Measurements from ENCODE around the gene DNAJC21.
"Not testable (repeated sequence)": the region's sequence is repeated elsewhere in the genome, so short reads cannot be mapped to it uniquely, and the experiment has no call there.

Gene DNAJC21

DNA sequence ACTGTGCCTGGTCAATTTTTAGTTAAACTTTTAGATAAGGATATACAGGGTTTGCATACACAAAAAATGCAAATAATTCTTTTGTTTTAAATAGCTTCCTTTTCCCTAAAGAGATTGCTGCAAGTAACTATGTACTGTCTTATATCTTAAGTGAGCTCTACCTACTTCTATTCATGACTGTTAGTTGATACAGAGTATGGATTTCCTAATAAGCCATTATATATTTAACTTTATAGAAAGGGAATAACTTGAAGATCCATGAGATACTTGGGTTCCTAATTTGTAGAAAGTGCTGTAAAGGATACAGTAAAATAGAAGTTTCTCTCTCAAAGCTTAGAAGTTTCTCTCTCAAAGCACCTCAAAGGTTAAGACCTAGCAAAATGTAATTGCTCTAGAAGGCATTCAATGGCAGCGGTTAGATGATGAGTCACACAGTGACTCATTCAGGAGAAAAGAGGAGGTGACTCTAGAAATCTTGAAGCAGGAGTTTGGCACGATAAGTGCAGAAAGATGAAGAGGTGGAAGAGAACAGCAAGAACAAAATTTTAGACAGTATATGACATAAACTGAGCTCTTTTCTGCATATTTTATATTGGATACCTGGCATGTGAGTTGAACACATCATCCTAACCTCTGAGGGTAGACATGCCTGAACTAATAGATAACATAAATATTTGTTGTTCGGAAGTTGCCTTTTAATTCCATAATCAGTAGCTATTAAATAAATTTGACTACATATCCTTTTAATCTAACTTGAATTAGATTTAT, 5.5 kb upstream of the DNAJC21 start:
- peak in 1 of 2 experiments; percentile 52 for DNase-seq

DNA sequence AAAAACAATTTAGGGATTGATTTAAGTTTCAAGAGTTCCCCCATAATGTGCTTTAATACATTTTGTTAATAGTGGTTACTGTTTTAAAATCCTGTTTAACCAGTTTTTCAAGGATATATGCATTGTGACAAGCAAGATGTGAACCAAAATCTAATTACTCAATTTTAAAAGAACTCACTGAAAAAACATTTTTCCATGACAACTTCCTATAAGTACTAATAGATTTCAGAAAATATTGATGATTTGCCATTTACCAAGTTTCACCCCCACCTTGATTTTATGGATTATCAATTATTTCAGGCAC, 4.9 kb upstream of the DNAJC21 start:
- no peak for DNase-seq

DNA sequence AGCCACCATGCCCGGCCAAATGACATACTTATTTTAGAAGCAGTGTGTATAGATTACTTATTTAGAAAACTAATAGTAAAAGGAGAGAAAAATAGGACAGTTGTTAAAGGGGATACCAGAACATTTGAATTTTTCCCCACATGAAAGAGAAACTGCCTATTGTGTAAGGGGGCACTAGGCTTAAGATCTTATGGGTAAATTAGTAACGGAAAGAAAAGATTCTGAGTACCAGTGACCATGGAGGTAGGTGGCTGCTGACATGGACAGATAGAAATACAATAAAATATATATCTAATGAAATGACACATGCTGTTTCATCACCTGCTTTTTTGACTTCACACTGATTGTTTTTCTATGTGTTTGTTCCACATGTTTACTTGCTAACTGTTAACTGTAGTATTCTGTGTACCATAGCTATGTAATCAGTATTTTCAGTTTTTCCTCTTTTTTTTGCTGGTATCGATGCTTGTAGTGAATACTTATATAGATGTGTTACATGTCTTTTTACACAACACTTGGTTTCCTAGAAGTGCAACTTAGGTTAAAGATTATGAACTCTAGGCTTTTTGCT, 3.0 kb upstream of the DNAJC21 start:
- no peak for DNase-seq

DNA sequence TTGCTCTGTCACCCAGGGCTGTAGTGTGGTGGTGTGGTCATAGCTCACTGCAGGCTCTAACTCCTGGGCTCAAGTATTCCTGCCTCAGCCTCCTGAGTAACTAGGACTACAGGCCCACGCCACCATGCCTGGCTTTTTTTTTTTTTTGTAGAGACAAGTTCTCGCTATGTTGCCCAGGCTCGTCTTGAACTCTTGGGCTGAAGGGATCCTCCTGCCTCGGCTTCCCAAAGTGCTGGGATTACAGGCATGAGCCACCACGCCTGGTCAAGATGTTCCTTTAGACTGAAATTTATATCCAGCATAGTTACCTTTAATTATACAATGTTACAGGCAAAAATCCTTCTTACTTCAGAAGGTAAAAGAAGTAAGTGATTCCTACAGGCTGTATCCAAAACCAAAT, 1.6 kb upstream of the DNAJC21 start:
- DNase-seq = no peak

DNA sequence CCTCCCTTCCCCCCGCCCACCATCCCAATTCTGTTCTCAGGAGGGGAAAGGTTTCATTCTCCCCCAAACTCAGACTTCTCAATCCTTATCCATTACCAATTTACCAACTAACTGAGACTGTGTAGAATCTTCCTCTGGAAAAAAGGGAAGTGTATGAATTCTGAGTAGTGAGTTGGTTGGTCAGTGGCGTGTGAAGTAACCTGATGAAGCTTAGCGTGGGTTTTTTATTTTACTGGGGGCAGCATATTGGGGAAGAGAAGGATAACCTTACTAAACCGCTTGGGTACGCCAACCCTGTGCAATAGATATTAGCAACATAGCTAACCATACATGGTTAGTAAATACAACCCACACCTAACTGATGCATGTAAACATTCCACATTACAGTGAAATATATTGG, 1.1 kb upstream of the DNAJC21 start:
- no peak for DNase-seq

DNA sequence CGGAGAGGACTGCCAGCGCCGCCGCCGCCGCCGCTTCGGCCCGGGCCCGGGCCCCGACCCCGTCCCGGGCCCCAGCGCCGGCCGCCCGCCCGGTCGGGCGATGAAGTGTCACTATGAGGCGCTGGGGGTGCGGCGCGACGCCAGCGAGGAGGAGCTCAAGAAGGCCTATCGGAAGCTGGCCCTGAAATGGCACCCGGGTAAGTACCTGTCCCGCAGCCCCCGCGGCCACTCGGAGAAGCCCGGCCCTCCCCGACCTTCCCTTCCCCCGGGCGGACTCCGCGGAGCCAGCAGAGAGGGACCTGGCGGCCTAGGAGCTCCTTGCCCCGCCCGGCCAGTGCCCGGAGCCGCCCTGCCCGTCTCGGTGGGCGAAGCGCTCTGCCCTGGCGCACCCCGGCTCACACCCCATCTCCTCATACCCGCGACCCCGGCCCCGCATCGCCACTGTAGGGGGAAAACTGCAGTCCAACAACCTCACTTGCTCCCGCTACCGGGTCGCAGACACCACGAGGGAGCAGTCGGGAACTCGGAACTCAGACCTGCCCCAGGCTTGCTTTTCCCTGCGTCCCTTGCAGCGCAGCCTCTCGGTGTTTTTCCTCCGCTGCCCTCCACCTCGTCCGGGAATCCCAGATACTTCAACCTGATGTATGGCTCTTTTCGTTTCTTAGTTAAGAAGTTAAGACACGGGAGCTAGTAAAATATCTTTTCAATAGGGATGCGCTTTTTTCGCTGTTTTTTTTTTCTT, 532 bp downstream of the DNAJC21 start:
- peak; percentile 71 to 75 for DNase-seq

DNA sequence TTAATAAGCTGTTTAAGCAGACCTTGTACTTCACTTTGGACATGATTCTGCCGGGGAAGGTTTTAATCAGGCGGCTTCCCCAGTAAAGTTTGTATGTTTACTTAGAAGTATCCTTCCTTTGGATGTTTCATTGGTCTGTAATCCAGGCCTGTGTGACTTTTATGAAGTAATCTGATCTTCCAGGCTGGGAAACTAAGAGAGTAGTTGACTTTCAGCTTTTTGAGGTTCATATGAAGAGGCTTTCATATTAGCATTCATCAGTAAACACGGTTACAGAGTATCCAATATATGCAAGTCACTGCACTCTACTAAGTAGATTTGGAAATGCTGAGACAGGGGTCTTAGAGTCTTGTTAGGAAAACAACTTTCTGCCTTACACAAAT, 1.1 kb downstream of the DNAJC21 start:
- no peak for DNase-seq

DNA sequence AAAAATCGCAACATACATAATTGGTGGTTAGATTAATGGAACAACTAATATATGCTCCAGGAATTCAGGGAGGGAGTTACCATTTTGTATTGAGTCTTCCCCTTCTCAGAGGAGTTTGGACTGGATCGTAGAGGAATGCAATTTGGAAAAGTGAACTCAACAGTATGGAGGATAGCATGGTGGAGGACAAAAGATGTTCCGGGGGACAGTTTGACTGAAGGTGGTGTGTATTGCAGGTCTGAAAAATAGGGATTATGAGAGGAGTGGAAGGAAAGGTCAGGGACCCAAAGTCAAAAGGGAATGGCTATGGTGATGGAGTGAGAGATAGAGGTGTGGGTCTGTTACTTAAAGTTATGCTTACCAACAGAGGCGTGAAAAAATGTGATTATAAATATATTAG, 1.5 kb downstream of the DNAJC21 start:
- DNase-seq = no peak

DNA sequence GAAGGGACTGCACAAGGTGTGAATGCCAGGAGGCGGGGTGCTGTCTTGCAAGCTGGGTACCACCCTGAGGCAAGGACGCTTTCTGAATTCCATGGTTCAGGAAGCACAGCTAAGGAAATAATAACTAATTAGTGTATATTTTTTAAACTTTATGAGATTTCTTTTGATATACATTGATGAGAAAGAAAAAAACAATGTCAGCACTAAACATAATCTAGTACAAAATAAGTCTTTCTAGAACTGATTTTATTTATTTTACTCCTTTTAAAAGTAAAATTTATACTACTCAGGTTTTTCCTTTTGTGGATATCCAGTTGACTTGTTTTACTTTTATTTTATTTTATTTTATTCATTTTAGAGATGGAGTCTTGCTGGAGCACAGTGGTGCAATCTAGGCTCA, 3.6 kb downstream of the DNAJC21 start:
- DNase-seq = no peak

DNA sequence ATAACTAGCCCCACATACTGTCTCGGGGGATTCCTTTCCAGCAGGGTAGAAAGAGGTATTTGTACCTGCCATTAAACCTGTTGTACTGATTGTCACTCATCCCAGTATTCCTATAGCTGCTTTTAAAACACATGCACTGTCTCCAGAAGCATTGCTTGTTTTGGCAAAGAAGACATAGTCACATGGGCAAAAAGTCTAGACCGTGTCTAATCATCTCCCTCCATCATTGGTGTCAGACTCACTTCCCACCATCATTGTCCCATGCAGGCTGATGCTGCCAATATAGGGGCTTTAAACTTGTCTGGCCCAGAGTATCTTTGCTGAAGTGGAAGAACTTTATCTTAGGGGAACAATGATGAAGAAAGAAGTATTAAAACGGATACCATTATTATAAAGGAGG, 12.6 kb downstream of the DNAJC21 start:
- DNase-seq = no peak

DNA sequence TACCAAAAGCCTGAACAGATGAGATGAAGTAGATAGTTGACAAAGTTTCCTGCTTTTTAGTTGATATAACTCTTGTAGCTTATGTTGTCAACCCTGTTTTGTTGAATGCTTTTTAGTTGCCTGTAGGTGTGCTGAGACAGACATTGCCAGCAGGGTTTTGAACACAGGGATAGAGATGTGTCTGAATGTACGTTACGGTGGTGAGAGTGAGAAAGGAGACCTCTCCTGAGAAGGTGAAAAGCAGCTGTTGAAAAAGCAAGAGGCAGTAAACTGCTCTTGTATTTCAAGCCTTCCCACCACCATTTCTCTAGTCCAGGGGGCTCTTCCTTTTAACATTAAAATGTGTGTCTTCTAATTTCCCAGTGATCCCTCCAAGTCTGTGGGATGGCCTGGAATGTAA, 14.7 kb downstream of the DNAJC21 start:
- DNase-seq = no peak

DNA sequence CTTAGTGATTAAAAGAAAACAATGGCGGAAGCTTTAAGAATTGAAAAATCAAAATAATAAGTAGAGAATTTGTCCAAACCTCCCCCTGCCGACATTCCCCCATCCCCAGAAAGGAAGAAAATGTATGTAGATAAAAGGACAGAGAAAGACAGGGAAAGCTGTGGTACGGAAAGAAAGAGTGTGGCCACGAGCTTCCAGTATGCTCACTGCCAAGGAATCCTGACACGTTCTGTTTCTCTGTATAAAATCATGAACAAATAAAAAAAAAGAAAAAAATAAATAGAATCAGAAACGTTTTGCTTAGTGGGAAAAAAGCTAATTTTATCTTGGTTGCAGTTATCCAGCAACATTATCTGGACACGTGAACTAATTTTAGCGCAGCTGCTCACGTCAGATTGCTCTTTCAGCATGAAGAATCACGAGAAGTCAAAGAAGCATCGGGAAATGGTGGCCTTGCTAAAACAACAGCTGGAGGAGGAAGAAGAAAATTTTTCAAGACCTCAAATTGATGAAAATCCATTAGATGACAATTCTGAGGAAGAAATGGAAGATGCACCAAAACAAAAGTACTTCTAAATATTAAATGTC, 15.2 kb downstream of the DNAJC21 start:
- no peak for DNase-seq

DNA sequence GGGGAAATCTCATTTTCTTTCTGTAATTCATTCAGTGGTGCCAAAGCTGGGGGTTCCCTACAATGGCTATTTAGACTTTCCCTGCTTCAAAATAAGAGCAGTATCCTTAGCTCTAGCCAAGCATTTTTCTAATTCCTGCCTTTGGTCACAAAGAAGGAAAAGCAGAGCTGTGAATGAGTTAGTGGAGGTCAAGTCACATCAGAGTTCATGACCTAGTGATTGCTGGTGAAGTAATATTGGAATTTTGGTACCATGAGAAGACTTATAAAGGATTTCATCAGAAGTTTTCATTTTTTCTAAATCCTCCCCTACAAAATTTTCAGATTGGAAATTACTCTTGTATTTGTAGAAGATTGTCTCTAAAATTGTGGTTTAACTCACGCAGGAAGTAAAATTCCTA, 28.0 kb downstream of the DNAJC21 start:
- DNase-seq = no peak

DNA sequence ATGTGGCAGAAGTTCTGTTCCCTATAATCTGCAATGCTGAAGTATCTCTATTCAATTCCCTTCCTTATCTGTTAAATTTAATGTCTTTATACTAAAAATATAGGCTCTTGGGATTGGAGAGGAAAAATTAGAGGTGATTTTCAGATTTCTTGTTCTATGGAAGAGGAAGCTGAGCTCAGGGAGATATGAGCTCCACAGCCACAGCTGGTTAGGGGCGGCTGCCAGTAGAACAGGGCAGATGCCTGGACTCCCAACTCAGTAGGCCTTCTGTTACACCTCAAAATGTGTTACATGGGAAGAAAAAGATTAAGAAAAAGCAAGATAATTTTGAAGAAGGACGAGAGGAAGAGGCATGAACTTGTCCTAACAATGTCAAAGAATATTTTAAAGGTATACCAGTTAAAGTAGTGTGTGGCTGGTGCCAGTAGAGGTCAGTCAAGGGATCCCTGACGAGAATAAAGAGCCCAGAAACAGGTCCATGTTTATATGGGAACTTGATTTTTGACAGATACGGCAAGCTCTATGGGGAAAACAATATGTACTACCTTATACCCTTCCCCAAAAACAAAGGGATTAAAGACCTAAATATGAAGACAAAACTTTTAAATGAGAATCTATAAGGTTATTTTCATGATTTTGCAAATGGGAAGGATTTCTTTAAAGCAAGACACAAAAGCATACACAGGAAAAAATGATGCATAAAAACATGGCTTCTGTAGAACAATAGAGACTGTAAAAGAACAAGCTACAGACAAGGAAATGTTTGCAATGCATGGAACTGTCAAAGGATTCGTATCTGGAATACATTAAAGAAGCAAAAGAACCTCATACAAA, 28.7 kb downstream of the DNAJC21 start:
- no peak for DNase-seq

DNA sequence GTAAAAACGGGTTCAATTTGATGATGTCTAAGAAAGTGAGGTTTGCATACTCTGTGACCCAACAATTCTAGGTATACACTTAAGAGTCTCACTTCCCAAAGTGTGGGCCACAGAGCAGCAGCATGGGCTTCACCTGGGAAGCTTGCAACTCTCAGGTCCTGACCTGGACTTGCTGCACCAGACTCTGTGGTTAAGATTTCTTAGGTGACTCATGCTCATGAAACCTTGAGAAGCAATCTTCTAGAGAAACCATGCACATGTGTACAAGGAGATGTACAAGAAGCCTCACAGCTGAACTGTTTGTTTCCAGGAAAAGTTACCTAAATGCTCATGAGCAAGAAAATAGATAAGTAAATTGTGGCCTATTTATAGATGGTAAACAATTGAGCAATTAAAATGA, 30.0 kb downstream of the DNAJC21 start:
- no peak for DNase-seq

DNA sequence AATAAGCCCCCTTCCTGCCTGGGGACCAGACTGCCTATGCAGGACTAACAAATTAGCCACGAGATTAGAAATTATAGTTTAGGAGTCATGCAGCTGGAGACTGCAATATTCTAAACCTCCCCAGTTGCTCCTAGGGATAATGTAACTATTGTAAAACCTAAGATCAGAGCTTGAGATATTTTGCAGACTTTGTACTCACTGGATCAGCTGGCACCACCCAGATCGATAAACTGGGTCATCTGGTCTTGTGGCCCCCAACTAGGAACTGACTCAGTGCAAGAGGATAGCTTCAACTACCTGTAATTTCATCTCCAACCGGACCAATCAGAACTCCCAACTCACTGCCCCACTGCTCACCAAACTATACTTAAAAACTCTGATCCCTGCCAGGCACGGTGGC, 38.2 kb downstream of the DNAJC21 start:
- DNase-seq = no peak

DNA sequence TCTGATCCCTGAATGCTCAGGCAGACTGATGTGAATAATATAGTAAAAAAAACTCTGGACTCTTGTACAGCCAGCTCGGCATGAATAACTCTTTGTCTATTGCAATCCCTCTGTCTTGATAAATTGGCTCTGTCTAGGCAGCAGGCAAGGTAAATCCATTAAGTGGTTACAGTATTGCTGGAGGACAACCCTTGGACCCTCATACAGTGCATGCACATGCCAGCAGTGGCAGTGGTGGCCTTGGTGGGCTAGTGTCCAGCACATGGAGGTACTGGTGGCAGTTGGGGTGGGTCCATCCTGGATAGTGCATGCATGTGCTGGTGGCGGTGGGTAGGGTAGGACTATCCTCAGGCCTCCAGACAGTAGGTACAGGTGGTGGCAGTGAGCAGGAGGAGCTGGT, 38.9 kb downstream of the DNAJC21 start:
- no peak for DNase-seq

DNA sequence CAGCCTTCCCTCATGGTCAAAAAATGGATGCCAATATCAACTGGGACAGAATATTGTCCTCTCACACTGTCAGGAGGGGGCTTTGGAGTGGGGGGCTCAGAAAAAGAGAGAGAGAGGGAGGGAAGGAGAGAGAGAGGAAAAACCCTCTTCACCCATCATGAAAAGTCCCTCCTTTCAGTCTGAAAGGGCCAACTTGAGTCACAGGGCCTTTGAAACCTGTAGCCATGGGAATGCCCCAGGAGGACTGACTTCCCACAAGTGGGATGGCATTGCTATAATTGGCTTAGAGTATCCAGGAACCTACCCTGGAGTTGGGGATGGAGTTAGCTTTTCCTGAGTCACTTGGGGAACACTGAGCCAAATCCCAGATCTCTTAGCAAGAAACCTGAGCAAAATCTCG, 41.2 kb downstream of the DNAJC21 start:
- DNase-seq = no peak

DNA sequence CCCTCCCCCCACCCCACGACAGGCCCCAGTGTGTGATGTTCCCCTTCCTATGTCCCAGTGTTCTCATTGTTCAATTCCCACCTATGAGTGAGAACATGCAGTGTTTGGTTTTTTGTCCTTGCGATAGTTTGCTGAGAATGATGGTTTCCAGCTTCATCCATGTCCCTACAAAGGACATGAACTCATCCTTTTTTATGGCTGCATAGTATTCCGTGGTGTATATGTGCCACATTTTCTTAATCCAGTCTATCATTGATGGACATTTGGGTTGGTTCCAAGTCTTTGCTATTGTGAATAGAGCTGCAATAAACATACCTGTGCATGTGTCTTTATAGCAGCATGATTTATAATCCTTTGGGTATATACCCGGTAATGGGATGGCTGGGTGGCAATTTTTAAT, 42.3 kb downstream of the DNAJC21 start:
- not testable (repeated sequence) for DNase-seq

DNA sequence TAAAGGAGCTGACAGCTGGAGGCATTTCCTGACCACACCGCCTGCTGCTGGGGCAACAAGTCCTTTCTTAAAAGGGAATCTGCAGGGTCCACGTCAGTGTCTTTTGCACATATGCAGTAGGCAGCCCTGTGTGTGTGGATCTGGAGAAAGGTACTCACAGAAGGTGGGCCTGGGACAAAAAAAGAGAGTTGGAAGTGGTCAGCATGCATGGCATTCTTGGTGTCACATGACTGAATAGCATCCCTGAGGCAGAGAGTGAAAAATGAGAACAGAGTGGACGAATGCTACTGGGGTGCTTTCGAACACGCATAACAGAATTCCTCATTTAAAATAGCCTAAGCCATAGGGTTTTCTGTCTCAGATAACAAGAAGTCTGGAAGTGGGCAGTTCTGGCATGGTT, 47.0 kb downstream of the DNAJC21 start:
- no peak for DNase-seq

DNA sequence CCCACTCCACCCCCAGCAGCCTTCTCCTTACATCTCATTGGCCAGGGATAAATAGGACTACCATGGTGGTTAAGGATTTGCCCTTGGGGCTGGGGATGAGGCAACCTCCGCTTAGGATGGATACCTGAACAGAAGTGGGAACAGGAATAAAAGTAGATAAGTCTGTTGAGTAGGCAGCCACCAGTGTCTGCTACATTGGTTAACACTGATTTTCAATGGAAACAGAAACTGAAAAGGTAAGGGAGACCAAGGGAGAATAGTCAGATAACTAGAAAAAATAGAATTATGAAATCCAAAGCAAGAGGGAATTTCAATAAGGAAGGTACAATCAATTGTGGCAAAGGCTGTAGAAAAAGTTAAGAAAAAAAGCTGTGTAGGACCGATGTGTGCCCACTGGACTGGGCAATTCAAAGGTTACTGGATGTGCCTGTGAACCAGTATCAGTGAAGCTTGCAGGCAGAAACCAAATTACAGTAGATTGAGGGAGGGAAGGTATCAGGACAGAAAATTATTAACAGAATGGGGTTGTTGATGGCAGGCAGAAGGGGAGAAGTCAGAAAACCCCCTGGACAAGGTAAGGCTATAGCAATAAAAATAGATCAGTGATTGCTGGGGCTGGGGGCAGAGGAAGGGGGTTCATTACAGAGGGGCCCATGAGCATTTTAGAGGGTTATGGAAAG, 48.7 kb downstream of the DNAJC21 start:
- no peak for DNase-seq

DNA sequence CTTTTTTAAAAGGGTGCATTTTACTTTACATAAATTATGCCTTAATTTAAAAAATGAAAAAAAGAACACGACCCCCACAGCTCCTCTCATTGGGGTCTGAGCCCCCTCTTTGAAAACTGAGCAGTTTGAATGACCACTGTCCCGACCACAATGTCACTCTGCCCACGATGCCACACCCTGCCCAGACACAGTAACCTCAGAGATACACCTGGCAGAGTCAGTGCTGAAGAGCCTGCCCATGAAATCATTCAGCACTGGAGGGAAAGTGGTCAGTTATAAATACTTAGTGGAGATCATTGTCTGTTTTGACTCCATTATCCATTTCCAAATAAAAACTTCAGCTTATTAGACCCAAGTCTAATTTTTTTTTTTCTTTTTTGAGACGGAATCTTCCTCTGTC, 49.3 kb downstream of the DNAJC21 start:
- DNase-seq = no peak

DNA sequence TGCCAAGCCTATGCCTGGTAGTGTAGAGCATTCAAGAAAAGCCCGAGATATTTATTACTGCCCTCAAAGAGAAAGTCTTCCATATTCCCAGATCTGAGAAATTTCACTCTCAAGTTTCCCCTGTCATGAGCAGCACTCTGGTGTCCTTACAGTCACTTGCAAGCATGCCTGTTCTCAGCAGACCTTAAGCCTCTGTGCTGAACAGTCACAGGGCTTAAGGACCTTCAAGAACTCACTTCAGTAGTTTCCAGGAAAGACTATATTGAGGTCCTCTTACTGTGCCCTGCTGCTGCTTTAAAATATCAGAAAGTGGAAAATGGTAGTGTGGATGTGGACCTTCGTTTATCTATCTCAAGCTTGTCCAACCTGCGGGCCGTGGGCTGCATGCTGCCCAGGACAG, 53.5 kb downstream of the DNAJC21 start:
- DNase-seq = no peak
